GM18519 (cell line): ENCODE results near the gene F5.
"Not testable (repeated sequence)": the region's sequence is repeated elsewhere in the genome, so short reads cannot be mapped to it uniquely, and the experiment has no call there.

Experiments
- ATAC-seq: cut with Tn5 transposase; IDR thresholded peaks from one replicate; pipeline ENCODE4 v1.9.1; 2021; ENCODE audit warnings: mild to moderate bottlenecking, moderate library complexity; ENCODE audit not compliant: unreplicated experiment, low FRiP score

F5 gene

GRCh38 chr1:169546087-169546995 is 39.9 kb downstream of the F5 start:
- ATAC-seq, result no peak

GRCh38 chr1:169545472-169545871 is 40.8 kb downstream of the F5 start:
- ATAC-seq, result no peak

- ATAC-seq, result no peak
These were observed 47.0 kb downstream of the F5 start for GRCh38 chr1:169538998-169539871.

- no peak for ATAC-seq
These were observed 51.6 kb downstream of the F5 start for GRCh38 chr1:169534653-169535052.

- ATAC-seq, result not testable (repeated sequence)
These were observed 52.6 kb downstream of the F5 start for GRCh38 chr1:169533528-169534190.

- ATAC-seq, result no peak
These were observed 55.8 kb downstream of the F5 start for GRCh38 chr1:169530448-169530847.

- no peak for ATAC-seq
These were observed 57.1 kb downstream of the F5 start for GRCh38 chr1:169529068-169529642.

- no peak for ATAC-seq
These were observed 57.8 kb downstream of the F5 start for GRCh38 chr1:169528215-169529067.

- no peak for ATAC-seq
These were observed 58.6 kb downstream of the F5 start for GRCh38 chr1:169527451-169528214.

- ATAC-seq, result no peak
These were observed 59.3 kb downstream of the F5 start for GRCh38 chr1:169527001-169527400.

GRCh38 chr1:169526120-169526832 is 60.0 kb downstream of the F5 start:
- no peak for ATAC-seq

GRCh38 chr1:169525391-169525790 is 60.9 kb downstream of the F5 start:
- ATAC-seq, result no peak

- ATAC-seq, result no peak
These were observed 62.4 kb downstream of the F5 start for GRCh38 chr1:169523904-169524303.

GRCh38 chr1:169521226-169521625 is 65.1 kb downstream of the F5 start:
- no peak for ATAC-seq

- no peak for ATAC-seq
These were observed 68.6 kb downstream of the F5 start for GRCh38 chr1:169517558-169518186.

- ATAC-seq, result no peak
These were observed 70.6 kb downstream of the F5 start for GRCh38 chr1:169515641-169516040.

GRCh38 chr1:169514566-169515270 is 71.6 kb downstream of the F5 start:
- ATAC-seq, result no peak
